ENCODE data around the gene GALNT10.

GRCh38 chr5:154287136-154287535, 96.6 kb downstream of the GALNT10 start:
- no peak for TF ChIP-seq CHD1 (IDR thresholded peaks at IDR 0.05; ENCODE audit: low read depth, low read length)
- TF ChIP-seq MAZ (IDR thresholded peaks at IDR 0.05; ENCODE audit: borderline replicate concordance, low read depth, low read length) = no peak

All from IMR-90 (cell line).